Right lung (tissue), 5 donors: ENCODE results near the gene MCEMP1. TPM values are rescaled to one million over a fixed set of nuclear protein-coding genes. Genes with fewer than 3 reads are reported as not detected.
A peak's percentile ranks its signal among the peaks of the same experiment; 100 is the strongest.

Experiments used
- DNase-seq, 2 donors: peaks; one replicate each; pipeline ENCODE4 v3.0.0-alpha.2; 2013
- polyA plus RNA-seq, 5 donors: library from polyadenylated mRNA; unstranded; fragments of 120-200 nt; gene quantifications; one replicate each; pipeline versions ENCODE4 v1.2.1 to v1.2.3, GENCODE V29; 2013; ENCODE audit warnings: inconsistent platforms in 1 of 5, low replicate concordance in 1 of 5; ENCODE audit not compliant: insufficient read length in 5 of 5, insufficient read depth in 1 of 5

The MCEMP1 gene
- polyA plus RNA-seq, 5 donors: 0.25 to 1.1 (median 0.63) TPM

DNA sequence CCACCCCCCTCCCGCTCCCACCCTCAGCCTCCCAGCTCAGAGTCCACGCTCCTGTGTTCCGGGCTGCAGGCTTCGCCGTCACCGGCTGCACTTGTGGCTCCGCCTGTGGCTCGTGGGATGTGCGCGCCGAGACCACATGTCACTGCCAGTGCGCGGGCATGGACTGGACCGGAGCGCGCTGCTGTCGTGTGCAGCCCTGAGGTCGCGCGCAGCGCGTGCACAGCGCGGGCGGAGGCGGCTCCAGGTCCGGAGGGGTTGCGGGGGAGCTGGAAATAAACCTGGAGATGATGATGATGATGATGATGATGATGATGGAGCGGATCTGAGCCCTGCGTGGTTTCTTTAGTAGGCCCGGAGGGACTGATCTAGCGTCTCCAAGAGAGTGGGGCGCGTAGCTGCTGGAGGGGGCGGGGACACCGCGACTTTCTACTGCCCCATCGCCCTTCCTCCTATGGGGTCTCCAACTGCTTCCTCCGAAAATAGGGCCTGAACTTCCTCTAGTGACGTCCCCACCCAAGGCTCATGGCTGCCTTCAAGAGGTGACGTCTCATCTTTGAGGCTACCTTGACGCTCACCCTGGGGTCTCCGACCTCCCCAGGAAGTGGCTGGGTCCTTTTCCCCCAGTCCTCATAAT, 6.6 kb upstream of the MCEMP1 start:
- no peak for DNase-seq

GRCh38 chr19:7670790-7671189, 6.1 kb upstream of the MCEMP1 start:
- DNase-seq: no peak

- no peak for DNase-seq
Measured at GRCh38 chr19:7672522-7672921, 4.4 kb upstream of the MCEMP1 start.

- peak in 1 of 2 donors; percentile 33 for DNase-seq
Measured at GRCh38 chr19:7674010-7675005, 2.6 kb upstream of the MCEMP1 start.

- no peak for DNase-seq
Measured at GRCh38 chr19:7676376-7676775, 514 bp upstream of the MCEMP1 start.

DNA sequence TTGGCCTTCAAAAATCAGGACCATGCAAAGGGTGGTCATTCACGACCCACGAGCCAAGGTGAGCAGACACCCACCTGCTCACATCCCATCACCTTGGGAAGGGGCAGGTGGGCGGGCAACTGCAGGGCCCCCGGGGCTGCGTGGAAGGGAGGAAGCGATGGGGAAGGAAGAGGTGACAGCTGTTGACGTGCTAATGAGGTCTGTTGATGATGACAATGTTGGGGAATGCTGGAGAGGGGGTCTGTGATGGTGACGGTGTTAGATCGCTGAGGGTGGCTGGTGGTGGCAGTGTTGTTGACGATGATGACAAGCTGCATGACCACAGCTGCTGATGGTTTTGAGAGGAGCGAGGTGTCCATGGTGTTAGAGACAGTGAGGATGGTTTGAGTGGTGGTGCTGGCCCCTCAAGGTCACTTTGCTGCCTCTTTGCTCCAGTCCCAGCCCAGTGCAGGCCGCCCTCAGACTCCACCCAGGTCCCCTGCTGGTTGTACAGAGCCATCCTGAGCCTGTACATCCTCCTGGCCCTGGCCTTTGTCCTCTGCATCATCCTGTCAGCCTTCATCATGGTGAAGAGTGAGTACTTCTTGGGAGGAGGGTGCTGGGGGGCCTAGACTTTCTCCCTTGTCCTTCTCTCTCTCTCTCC, 900 bp downstream of the MCEMP1 start:
- DNase-seq: no peak

GRCh38 chr19:7678971-7679751, 2.3 kb downstream of the MCEMP1 start:
- no peak for DNase-seq

DNA sequence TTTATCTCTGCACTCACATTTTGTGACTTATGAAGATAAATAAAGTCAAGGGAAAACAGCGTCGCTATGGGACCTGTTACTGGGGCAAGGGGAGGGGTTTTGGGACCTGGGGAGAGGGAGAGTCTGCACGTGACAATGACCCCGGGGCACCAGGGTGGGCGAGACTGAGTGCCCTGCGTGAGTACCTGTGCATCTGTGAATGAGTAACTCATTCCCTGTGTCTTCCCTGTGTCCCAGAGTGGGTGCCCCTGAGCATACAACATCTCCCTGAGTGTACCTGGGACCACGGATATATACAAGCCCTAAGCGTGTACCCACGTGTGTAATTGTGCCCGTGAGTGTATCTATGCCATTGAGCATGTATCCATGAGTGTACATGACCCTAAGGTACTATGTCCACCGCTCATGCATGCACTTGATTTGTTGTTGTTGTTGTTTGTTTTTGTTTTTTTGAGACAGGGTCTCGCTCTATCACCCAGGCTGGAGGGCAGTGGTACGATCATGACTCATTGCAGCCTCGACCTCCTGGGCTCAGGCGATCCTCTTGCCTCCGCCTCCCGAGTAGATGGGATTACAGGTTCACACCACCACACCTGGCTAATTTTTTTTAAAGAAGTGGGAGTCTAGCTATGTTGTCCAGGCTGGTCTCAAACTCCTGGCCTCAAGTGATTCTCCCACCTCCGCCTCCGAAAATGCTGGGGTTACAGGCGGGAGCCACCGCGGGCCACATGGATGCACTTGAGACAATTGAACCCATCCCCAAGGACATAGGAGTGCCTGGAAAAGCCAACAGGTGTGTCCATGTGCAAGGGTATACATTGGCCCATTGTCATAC, 3.1 kb downstream of the MCEMP1 start:
- no peak for DNase-seq

DNA sequence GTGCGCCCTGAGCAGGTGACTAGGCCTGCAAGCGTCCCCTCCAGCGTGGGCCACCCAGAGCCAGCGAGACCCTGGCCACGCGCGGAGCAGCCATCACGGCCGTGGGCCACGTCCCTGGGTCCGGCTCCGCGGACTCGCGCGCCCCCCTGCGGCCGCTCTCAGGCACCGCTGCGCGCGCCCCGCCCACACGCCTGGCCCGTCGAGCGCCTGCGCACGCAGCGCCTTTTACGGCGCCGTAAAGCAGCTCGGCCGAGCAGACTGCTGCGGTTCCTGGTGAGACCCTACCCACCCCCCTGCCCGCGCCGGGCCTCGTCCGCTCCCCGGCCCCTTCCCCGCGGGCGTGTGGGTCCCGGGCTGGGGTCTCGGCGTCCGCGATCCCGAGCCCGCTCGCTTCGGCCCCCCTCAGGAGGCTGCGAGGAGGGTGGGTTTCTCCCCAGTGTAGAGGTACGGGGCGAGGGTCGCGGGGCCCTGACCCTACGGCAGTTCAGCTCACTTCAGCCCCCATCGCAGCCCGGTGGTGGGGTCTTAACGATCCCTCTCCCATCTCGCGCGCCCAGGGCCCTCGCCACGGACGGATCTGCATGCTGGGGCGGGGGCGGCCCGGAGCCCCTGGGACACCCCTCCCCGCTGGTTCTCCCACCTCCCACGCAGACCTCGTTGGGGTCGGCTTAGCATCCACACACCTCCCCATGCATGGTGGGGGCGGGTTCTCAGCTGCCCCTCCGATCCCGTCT, 3.9 kb downstream of the MCEMP1 start, which contains the start of gene TRAPPC5:
TRAPPC5 (plus strand) TSS at position 228 of the 734 bp plus-strand sequence. CDS start 1,421 bp downstream, outside the sequence.
- DNase-seq: peak; percentile 86 to 89

DNA sequence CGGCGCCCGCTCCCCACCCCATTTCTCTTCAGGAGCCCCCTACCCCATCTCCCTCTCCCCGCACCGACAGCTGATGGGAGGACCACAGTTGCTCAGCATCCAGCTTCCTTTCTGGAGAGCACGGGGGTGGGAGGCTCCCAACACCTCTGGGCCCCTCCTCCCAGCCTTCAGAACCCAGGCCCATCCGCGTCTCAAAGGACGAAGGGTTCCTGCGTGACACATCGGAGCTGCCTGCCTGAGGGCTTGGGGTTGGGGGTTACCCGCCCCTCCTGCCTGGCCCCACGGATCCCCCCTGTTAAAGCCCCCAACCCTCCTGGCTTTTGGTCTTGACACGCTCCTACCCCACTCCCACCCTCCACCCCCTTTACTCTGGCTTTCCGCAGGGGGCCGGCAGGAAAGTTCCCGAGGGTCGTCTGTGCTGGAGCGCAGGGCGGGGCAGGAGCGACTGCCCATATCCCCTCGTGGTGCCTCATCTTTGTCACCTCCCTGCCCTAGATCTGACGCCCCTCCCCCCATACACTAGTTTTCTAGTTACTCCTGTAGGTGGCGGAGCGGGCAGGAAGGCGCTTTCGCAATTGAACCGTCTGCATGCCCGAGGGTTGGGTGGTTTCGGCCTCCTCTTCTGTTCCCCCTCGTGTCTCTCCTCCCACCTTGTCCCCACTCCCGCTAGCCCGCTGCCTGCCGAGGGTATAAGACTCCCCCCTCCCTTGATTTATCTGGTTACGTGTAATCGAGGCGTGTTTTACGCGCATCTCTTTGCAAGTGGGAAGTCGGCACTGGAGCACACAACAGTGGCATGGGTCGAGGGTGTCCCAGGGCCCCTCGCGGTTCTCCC, 4.7 kb downstream of the MCEMP1 start:
- DNase-seq: peak; percentile 56 to 71

GRCh38 chr19:7682175-7682855, 5.4 kb downstream of the MCEMP1 start:
- no peak for DNase-seq

GRCh38 chr19:7685546-7686445, 8.9 kb downstream of the MCEMP1 start:
- no peak for DNase-seq

GRCh38 chr19:7687177-7687576, 10.3 kb downstream of the MCEMP1 start:
- DNase-seq: no peak

DNA sequence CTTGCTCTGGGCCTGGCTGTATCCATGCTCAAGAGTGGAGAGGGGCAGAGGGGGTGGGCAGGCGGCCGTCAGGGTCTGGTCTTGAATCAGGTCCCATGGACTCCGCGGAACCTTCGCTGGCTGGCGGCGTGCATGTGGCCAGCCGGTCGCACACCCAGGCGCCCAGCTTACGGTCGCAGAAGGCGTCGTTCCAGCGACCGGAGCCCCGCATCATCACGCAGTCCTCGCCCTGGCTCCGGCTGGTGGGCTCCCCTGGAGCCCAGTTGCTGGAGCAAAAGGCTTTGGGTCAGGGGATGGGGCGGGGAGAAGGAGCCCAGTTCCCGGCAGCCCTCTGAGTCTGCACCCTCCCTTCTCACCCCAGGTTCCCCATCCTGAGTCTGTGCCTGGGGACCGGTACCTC, 12.3 kb downstream of the MCEMP1 start:
- DNase-seq: no peak

DNA sequence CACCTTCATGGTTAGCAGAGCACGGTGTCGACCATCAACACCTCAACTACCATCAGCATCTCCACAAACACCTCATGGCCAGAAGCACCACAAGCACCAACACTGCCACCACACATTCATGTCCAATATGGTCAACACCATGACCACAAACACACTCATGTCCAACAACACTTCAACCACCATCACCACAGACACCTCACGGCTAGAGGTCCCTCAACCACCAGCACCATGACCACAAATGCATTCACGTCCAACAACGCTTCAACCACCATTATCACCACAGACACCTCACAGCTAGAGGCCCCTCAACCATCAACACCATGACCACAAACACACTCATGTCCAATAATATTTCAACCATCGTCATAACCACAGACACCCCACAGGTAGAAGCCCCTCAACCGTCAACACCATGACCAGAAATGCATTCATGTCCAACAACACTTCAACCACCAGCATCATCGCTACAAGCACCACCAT, 13.9 kb downstream of the MCEMP1 start:
- no peak for DNase-seq

DNA sequence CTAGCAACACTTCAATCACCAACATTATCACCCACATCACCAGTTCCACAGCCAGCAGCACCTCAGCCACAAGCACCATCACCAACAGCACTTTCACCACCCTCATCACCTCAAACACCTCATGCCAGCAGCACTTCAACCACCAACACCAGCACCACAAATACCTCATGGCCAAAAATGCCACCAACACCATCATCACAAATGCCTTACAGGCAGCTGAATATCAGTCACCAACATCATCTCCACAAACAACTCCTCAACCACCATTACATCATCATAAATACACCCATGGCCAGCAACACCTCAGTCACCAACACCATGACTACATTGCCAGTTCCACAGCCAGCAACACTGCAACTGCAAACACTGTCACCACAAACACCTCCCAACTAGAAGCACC, 14.6 kb downstream of the MCEMP1 start:
- DNase-seq: no peak
